ENCODE data around the gene NID1. TPM values are rescaled to one million over a fixed set of nuclear protein-coding genes. Genes with fewer than 3 reads are reported as not detected.

NID1 gene
- total RNA-seq, 1 experiment from 2014 or later, result 11.1 TPM

GRCh38 chr1:236009857-236010256 is 55.0 kb downstream of the NID1 start:
- peak; percentile 91 for ATAC-seq
- peak; percentile 84 for DNase-seq
- no peaks in the 10 kb centered on the region for H3F3A ChIP-seq (ENCODE audit: low read length, unreplicated experiment)
- peak overlapping the region; percentile 53 for H3K4me2 ChIP-seq (ENCODE audit: low read length)
- peak overlapping the region; percentile 55 for H3K9ac ChIP-seq (ENCODE audit: low read length)
- H4K20me1 ChIP-seq (ENCODE audit: low read length), result no peaks in the 10 kb centered on the region
- no peaks in the 10 kb centered on the region for H3K27me3 ChIP-seq (ENCODE audit: low read length)
- H3K79me2 ChIP-seq (ENCODE audit: low read length), result no peaks in the 10 kb centered on the region
- CTCF ChIA-PET, result no interaction called here
- TF ChIP-seq EZH2phosphoT487 (IDR thresholded peaks at IDR 0.05; ENCODE audit: borderline replicate concordance, low read length) (no peak), EZH2 (IDR thresholded peaks at IDR 0.05; ENCODE audit: low read length, unreplicated experiment) (no peak), CTCF (conservative IDR thresholded peaks at IDR 0.05; ENCODE audit: low read depth, low read length) (no peak)
- H3K27ac ChIP-seq (ENCODE audit: low read length), result peak overlapping the region; percentile 88
- intact Hi-C loops (cut with micrococcal nuclease), result no loop called here
- H3K36me3 ChIP-seq (ENCODE audit: low read depth, low read length), result no peaks in the 10 kb centered on the region
- H3K9me3 ChIP-seq (ENCODE audit: low read length), result no peaks in the 10 kb centered on the region
- no peak overlapping the region for H3K4me3 ChIP-seq (ENCODE audit: low read length)
- POLR2A ChIA-PET (ENCODE audit: unreplicated experiment), result no interaction called here
- peaks cover 15% of the 10 kb centered on the region for H3K4me1 ChIP-seq (ENCODE audit: insufficient read depth, low read length)
- H2AFZ ChIP-seq (ENCODE audit: low read length), result no peak overlapping the region
- no TSS peak for BruUV-seq (replicated peaks)
- H3K9me2 ChIP-seq (replicated peaks; ENCODE audit: low read length), result no peaks in the 10 kb centered on the region

- peak overlapping the region; percentile 88 for H3K27ac ChIP-seq (ENCODE audit: low read length)
- ChIA-PET CTCF (no interaction called here), POLR2A (ENCODE audit: unreplicated experiment) (no interaction called here)
Observed at GRCh38 chr1:236009191-236009590, 55.7 kb downstream of the NID1 start.

More at GRCh38 chr1:236009191-236009590, 55.7 kb downstream of the NID1 start:
- no peaks in the 10 kb centered on the region for H3K36me3 ChIP-seq (ENCODE audit: low read depth, low read length)
- peak overlapping the region; percentile 53 for H3K4me2 ChIP-seq (ENCODE audit: low read length)
- H3K27me3 ChIP-seq (ENCODE audit: low read length), result no peaks in the 10 kb centered on the region
- no peaks in the 10 kb centered on the region for H3K79me2 ChIP-seq (ENCODE audit: low read length)
- no TSS peak for BruUV-seq (replicated peaks)
- H3K4me1 ChIP-seq (ENCODE audit: insufficient read depth, low read length), result peaks cover 17% of the 10 kb centered on the region
- H4K20me1 ChIP-seq (ENCODE audit: low read length), result no peaks in the 10 kb centered on the region
- ATAC-seq, result no peak
- H3F3A ChIP-seq (ENCODE audit: low read length, unreplicated experiment), result no peaks in the 10 kb centered on the region
- no peaks in the 10 kb centered on the region for H3K9me3 ChIP-seq (ENCODE audit: low read length)
- DNase-seq, result no peak
- no peak for TF ChIP-seq EZH2 (IDR thresholded peaks at IDR 0.05; ENCODE audit: low read length, unreplicated experiment)
- TF ChIP-seq CTCF (conservative IDR thresholded peaks at IDR 0.05; ENCODE audit: low read depth, low read length), result no peak
- no peak for TF ChIP-seq EZH2phosphoT487 (IDR thresholded peaks at IDR 0.05; ENCODE audit: borderline replicate concordance, low read length)
- no peak overlapping the region for H3K4me3 ChIP-seq (ENCODE audit: low read length)
- no peaks in the 10 kb centered on the region for H3K9me2 ChIP-seq (replicated peaks; ENCODE audit: low read length)
- H3K9ac ChIP-seq (ENCODE audit: low read length), result peak overlapping the region; percentile 55
- intact Hi-C loops (cut with micrococcal nuclease), result no loop called here
- H2AFZ ChIP-seq (ENCODE audit: low read length), result no peak overlapping the region
